Testis (tissue), 3 donors: ENCODE results near the gene PTPRT. TPM values are rescaled to one million over a fixed set of nuclear protein-coding genes. Genes with fewer than 3 reads are reported as not detected.

Experiments
- DNase-seq: peaks from one replicate; pipeline ENCODE4 v3.0.0-alpha.2; 2019
- H3K27ac ChIP-seq, 2 donors: fragments of 200-600 bp; sonication (generic); one replicate each; pipeline ENCODE4 v1.5.1; 2019
- H3K27me3 ChIP-seq: fragments of 200-600 bp; sonication (generic); one replicate; pipeline ENCODE4 v1.5.1; 2019
- H3K36me3 ChIP-seq: fragments of 200-600 bp; sonication (generic); one replicate; pipeline ENCODE4 v1.5.1; 2017; ENCODE audit warnings: low read depth; ENCODE audit errors: missing control alignments
- H3K4me1 ChIP-seq: fragments of 200-600 bp; sonication (generic); one replicate; pipeline ENCODE4 v1.5.1; 2019
- H3K4me3 ChIP-seq, 2 donors: fragments of 200-600 bp; sonication (generic); one replicate each; pipeline ENCODE4 v1.5.1; 2017 to 2019
- H3K9me3 ChIP-seq: fragments of 200-600 bp; sonication (generic); one replicate; pipeline ENCODE4 v1.5.1; 2017
- CTCF ChIP-seq, 3 experiments: fragments of 450-650 bp in 2 of 3; fragments of 200-600 bp in 1 of 3; sonication (generic) in 1 of 3; IDR thresholded peaks; one replicate each; pipeline ENCODE4 v1.5.1; 2016 to 2019; ENCODE audit warnings: antibody characterized with exemption in 3 of 3, mild to moderate bottlenecking in 2 of 3, moderate library complexity in 1 of 3
- POLR2A ChIP-seq: fragments of 450-650 bp; IDR thresholded peaks from one replicate; pipeline ENCODE4 v1.6.1; 2017; ENCODE audit warnings: antibody characterized with exemption, mild to moderate bottlenecking, moderate library complexity
- WGBS, 2 donors: methylation state at CpG; one replicate each; pipeline ENCODE4 v1.1.5; 2018; 5-methylcytosine and 5-hydroxymethylcytosine counted together
- intact Hi-C: fragments of 100-400 bp; cut with DNase I; formaldehyde crosslinking; loops from one replicate; pipeline ENCODE4 v1.15.1; 2023; ENCODE audit warnings: low total_unique reads
- polyA plus RNA-seq: library from polyadenylated mRNA; stranded (reverse); fragments of 350-450 nt; fragmentation: Illumina TruSeq; extraction: RNeasy Lipid Tissue Mini Kit (QIAGEN cat#74804); gene quantifications from one replicate; pipeline ENCODE4 v1.2.3, GENCODE V29; 2014; ENCODE audit warnings: low read depth, low replicate concordance; ENCODE audit not compliant: insufficient read depth
- total RNA-seq, 2 donors: library from RNA; depleted of rRNA; stranded (reverse); fragments of >200 nt; gene quantifications; one replicate each; pipeline ENCODE4 v1.2.3, GENCODE V29; 2016

The PTPRT gene
- total and polyA plus RNA-seq, 3 donors from 2014 or later, result 2.3 to 2.5 (median 2.3) TPM

GRCh38 chr20:42193119-42193518, 996.6 kb downstream of the PTPRT start:
- 71 to 83% methylated on average over 2 of the region's 2 CpGs for WGBS, 2 donors
- H3K36me3 ChIP-seq, result no peaks in the 10 kb centered on the region
- no peak overlapping the region for H3K27ac ChIP-seq
- TF ChIP-seq POLR2A (no peak), CTCF (IDR thresholded peaks at IDR 0.05) (no peak)
- no peaks in the 10 kb centered on the region for H3K9me3 ChIP-seq
- no peaks in the 10 kb centered on the region for H3K4me1 ChIP-seq
- no peak for DNase-seq
- H3K27me3 ChIP-seq, result no peaks in the 10 kb centered on the region
- H3K4me3 ChIP-seq, result no peak overlapping the region
- intact Hi-C loops, result no loop called here

- no peak overlapping the region for H3K4me3 ChIP-seq
- TF ChIP-seq POLR2A, result no peak
- TF ChIP-seq CTCF (IDR thresholded peaks at IDR 0.05), result no peak
- intact Hi-C loops, result no loop called here
- 47 to 57% methylated on average over 2 of the region's 2 CpGs for WGBS, 2 donors
- H3K27ac ChIP-seq, result no peak overlapping the region
- H3K36me3 ChIP-seq, result no peaks in the 10 kb centered on the region
- H3K27me3 ChIP-seq, result no peaks in the 10 kb centered on the region
- DNase-seq, result no peak
- no peaks in the 10 kb centered on the region for H3K9me3 ChIP-seq
- no peaks in the 10 kb centered on the region for H3K4me1 ChIP-seq
Measured at GRCh38 chr20:42192321-42192720, 997.4 kb downstream of the PTPRT start.

- WGBS, 2 donors, result 64 to 81% methylated on average over 4 of the region's 4 CpGs
- no peaks in the 10 kb centered on the region for H3K27me3 ChIP-seq
Measured at GRCh38 chr20:42191140-42191860, 998.4 kb downstream of the PTPRT start.

GRCh38 chr20:42190084-42190483, 999.6 kb downstream of the PTPRT start:
- H3K4me3 ChIP-seq, result no peak overlapping the region
- H3K4me1 ChIP-seq, result no peaks in the 10 kb centered on the region
- intact Hi-C loops, result no loop called here
- H3K27me3 ChIP-seq, result no peaks in the 10 kb centered on the region
- H3K36me3 ChIP-seq, result no peaks in the 10 kb centered on the region
- WGBS, 2 donors, result 83% methylated on average over 3 of the region's 3 CpGs
- no peak for TF ChIP-seq POLR2A
- TF ChIP-seq CTCF (IDR thresholded peaks at IDR 0.05), result no peak
- no peaks in the 10 kb centered on the region for H3K9me3 ChIP-seq
- no peak for DNase-seq
- H3K27ac ChIP-seq, result no peak overlapping the region

More at GRCh38 chr20:42191140-42191860, 998.4 kb downstream of the PTPRT start:
- no peak for DNase-seq
- H3K27ac ChIP-seq, result no peak overlapping the region
- no peaks in the 10 kb centered on the region for H3K4me1 ChIP-seq
- no peak overlapping the region for H3K4me3 ChIP-seq
- H3K9me3 ChIP-seq, result no peaks in the 10 kb centered on the region
- H3K36me3 ChIP-seq, result no peaks in the 10 kb centered on the region
- TF ChIP-seq CTCF (IDR thresholded peaks at IDR 0.05) (no peak), POLR2A (no peak)
- intact Hi-C loops, result no loop called here

GRCh38 chr20:42186337-42186736, 1003.4 kb downstream of the PTPRT start:
- 69 to 86% methylated on average over 3 of the region's 3 CpGs for WGBS, 2 donors
- intact Hi-C loops, result no loop called here
- no peak for DNase-seq
- Histone ChIP-seq H3K27ac (no peak overlapping the region), H3K27me3 (no peaks in the 10 kb centered on the region), H3K9me3 (no peaks in the 10 kb centered on the region), H3K4me3 (no peak overlapping the region), H3K36me3 (no peaks in the 10 kb centered on the region), H3K4me1 (no peaks in the 10 kb centered on the region)
- no peak for TF ChIP-seq POLR2A
- no peak for TF ChIP-seq CTCF (IDR thresholded peaks at IDR 0.05)
